T-helper 1 cell (primary cell): ENCODE measurements around the gene SNUPN.
"Not testable (repeated sequence)": the region's sequence is repeated elsewhere in the genome, so short reads cannot be mapped to it uniquely, and the experiment has no call there.

Source experiments
- DNase-seq, 5 donors: peaks; one replicate each; pipeline ENCODE4 v3.0.0-alpha.2; 2012 to 2020

The SNUPN gene

DNA sequence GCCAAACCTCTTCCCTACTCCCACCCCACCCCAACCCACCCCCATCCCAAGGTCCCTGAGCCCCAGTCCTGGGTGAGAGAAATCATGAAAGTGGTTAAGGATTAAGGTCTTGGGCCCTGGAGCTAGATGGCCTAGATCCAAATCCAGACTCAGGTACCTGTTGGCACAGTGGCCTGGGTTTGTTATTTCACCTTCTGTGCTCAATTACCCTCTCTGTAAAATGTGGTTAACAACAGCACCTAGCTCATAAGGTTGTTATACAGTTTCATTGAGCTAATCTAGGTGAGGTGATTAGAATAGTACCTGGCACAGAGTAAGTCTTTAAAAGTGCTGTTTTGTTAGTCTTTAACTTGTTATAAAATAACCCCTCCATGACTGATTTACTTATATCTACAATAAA is 6.4 kb upstream of the SNUPN start:
- no peak for DNase-seq

DNA sequence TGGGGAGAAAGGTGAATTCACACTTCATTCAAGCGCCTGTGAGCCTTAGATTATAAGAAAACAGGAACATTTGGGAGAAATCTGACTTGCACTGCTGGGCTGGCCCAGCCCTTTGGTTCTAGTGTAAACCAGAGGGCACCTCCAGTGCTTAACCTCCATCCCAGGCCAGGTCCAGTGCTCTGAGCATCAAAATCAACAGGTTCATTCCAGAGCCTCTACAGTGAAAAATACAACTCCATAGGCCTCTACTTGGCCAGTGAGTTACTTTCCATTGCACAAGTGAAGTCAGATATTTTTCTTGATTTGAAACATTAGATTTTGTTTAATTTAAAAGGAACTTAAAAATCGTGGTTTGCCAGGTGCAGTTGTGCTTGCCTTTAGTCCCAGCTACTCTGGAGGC is 3.0 kb downstream of the SNUPN start:
- DNase-seq, result no peak

DNA sequence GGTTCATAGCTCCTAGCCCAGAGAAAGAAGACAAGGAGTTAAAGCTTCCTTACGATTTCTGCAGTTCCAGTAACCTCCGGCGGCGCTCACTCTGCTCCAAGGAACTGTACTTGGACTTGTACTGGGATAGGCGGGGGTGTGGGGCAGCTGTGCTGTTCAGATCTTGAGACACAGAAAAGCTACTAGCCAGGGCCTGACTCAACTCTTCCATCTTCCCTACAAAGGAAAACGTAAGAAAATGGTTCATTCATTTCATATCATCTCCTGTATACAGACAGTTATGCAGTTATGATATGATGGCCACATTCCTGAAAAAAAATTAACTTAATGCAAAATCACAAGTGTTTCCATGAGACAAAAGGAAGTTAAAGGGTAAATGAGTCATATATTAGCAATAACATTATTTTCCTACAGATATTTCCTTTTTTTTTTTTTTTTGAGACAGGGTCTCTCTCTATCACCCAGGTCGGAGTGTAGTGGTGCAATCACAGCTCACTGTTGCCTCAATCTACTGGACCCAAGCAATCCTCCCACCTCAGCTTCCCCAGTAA is 4.6 kb downstream of the SNUPN start:
- no peak for DNase-seq

DNA sequence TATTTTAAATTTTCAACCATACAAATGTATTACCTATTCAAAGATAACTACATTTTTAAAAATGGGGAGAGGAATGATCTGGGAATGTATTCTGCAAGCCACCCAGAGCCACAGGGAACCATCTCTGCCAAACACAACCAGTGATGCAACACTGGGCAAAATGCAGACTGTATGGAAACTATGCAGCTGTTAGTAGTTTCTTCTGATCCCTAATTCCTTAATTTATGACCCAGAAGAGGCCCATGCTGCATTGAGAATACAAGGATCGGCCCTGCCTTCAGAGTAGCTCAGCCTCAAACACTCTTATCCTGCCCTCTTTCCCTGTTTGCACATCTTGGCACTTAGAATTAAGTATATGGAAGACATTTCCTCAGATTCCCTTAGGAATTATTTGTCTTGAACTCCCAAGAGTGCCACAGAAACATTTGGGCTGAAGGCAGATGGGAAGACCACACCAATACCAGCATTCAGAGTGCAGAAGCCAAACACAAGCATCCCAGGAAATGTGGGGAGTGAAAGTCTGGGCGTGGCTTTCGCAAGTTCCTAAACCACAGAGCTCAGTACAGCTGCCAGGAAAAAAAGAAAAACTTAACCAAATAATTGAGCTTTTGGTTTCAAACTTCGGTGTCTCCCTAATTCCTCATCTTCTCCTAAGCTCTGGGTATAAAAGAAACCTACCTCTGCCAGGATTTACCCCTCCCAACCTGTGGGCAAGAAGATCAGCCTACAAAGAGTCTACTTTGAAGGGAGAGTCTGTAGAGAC is 5.3 kb downstream of the SNUPN start:
- DNase-seq, result no peak

DNA sequence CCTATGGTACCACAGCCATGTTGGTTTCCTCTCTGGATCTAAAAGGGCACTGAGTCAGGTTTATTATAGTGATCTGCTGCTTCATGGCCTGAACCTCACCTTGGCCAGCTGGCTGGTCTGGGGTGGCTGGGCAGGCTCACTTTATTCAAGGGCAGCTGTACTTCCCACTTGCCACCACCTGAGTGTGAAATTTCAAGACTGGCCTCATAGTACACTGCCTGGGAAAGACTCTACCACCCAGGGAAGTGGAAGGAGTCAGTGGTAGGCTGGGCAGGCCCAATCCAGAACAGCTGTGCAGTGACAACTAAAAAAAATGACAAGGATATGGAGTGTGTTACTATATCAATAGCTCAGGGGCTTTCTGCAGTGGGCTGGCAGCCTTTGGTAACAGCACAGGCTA is 8.8 kb downstream of the SNUPN start:
- DNase-seq, result no peak

DNA sequence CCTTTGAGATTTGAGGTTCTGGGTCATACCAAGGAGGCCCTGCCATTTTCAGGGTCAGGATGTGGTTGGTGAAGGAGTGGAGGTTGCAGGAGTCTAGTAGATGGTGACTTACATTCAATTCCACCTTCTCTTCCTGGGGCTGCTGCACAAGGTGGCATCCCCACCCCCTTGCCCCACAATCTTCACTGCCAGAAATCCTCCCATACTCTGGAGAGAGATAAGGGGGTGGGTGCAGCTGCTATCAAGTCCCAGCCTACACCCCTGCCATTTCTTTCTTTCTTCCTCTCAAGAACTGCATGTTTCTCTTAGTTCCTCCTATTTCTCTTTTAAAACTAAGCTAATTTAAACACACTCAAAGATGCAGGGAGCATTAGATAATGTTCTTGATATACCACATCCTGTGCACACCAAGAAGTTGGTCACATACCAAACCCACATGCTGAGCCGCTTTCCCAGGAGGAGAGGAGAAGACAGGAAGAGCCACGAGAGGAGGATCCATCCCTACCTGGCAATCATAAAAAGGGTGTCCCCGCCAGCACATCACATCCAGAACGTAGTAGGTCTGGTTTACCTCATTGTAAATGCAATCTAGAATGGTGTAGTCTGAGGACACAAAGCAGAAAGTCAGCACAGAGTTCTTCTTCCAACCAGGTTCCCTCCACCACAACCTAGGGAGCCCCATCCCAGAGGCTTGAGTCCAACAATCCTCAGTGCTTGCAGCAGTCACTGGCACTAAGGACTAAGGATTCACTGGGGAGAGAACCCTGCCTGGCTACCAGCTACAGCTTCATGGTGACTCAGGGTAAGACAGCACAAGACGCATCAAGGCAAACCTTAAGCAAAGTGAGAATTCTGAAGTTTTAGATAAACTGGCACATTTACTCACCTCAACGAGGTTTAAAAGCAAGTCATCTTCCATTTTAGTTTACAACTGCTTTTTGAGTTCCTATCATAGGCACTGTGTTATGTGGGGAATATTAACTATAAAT is 18.5 kb downstream of the SNUPN start:
- peak in 1 of 5 donors; percentile 71 for DNase-seq

DNA sequence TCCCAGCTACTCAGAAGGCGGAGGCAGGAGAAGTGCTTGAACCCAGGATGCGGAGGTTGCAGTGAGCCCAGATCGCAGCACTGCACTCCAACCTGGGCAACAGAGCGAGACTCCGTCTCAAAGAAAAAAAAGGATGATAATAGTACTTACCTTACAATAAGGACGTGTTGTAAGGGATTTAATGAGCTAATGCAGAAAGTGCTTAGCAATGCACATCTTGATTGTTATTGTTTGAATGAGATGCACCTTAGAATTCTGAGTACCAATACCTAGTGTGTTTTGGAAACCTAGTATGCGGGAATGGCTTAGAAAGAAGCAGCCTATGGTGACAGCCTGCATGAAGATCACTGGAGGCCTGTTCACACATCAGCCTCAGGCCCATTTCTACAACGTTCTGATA is 19.5 kb downstream of the SNUPN start:
- no peak for DNase-seq

DNA sequence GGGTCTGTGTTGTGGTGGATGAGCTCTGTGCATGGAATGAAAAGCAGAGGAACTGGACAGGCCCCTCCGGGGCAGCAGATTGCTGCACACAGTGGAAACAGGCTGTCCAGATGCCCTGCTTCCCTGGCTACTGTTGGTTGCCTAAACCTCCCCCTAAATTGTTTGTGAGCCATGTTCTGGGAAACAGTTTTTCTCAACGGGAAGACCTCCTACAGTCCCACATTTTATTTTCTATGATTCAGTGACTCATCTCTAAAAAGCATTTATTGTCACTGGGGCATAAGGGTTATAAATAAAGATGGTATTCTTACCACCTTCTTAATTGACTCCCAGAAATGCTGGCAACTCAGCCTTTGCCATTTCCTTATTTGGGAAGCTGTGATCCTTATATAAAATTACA is 26.1 kb downstream of the SNUPN start:
- DNase-seq, result no peak

DNA sequence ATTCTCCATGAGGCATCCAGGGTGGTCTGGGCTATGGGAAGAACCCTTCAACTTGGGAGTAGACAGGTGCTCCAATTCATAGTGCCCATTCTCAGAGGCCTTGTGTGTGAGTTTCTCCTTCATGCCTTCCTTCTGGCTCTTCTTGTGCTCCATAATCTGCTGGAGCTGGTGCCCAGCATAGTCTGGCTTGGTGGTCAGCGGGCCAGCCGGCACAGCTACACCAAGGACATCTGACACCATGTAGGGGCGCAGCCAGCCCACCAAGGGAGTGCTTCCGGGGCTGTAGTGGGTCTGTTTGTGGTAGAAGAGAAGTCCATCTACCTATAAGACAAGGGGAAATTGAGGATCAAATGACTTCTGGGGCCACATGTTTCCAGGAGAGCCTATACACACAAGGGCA is 27.2 kb downstream of the SNUPN start:
- no peak for DNase-seq

DNA sequence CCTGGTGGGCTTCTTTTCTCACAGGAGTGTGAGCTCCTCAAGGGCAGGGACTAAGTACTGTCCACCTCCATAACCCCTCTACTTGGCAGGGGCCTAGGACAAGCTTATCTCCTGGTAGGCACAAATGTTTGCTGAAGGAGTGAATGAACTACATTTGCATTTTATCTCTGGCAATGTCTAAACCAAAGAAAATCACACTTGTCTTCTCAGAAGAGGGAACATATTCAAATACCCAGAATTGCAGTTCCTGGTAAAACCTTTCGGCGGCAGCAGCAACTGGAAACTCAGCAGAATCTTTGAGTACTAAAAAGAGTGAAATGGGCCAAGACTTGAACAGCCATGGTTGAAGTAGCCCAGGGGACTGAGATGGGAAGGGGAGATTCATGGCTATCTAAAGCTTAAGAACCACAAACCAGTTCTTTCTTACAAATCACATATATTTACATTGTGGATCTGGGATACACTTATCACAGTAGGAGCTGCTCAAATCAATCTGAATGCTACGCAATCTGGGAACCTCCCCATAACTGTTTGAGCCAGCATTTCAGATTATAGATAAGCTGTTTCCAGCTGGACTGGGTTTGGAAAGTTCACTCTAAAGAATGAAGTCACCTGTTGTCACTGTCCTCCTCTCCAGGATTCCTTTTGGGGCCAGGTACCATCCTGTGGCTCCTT is 27.7 kb downstream of the SNUPN start:
- DNase-seq, result peak in 1 of 5 donors; percentile 86

DNA sequence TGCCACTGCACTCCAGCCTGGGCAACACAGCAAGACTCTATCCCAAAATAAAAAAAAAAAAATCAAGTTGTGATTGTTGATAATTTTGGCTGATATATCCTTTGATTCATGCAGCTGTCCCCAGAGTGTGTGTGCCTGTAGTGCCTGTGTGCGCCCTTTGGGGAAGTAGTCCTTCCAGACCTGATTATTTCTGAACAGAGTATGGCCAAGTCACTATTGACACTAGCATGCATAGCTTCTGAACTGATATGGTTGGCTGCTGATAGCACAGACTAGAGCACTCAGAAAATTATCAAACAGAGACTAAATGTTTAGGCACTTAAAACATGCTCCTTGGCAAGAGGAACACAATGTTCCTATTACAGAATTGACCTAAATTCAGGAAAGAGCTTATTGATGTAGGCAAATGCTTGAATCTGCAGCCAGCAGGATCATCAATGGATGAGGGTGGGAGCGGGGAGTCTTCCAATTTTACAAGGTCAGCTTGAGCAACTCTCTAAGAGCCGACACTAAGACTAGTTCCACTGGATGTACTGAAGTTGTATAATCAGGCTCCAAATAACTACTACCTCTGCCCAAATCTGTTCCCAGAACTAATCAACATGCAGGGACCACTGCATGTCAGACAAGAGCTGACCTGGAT is 28.7 kb downstream of the SNUPN start:
- no peak for DNase-seq

DNA sequence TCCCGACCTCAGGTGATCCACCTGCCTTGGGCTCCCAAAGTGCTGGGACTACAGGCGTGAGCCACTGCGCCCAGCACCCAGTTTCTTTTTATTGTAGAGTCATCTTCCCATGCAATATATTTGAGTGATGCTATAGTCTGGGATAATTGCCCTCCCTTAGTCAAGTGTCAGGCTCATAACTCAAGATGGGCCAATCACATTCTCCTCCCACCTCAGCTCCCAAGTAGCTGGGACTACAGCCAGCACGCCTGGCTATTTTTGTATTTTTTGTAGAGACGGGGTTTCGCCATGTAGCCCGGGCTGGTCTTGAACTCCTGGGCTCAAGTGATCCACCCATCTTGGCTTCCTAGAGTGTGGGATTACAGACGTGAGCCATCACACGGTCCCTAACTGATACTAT is 31.2 kb downstream of the SNUPN start:
- DNase-seq, result no peak

DNA sequence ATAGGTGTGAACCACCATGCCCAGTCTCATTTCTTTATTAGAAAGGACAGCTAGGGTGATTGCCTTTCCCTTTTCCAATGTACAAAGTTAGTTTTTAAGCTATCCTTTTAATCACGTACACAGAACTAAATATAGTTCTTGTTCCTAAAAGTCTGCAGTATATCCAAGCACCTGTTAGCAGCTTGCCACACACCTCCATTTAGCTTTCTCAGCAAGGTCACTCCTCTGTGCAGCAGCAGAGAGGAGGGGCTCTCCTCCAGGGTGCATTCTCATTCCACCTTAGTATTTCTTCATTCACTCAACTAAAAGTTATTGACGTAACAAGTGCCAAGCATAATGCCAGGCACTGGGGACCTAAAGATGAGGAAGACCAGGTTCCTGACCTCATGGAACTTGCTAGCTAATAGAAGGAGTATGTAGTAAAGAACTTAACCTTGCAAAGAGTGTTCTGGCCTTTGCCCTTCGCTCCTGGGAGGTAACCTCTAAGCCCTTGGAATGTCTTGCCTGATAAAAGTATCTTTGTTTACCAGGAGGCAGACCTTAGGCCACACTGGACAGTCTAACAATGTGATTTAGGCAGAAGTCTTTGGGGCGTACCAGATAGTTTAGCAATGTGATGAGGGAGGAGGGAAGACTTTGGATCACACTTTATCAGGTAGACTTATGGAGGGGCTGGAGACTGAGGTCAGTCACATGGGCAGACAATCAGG is 33.7 kb downstream of the SNUPN start:
- no peak for DNase-seq

DNA sequence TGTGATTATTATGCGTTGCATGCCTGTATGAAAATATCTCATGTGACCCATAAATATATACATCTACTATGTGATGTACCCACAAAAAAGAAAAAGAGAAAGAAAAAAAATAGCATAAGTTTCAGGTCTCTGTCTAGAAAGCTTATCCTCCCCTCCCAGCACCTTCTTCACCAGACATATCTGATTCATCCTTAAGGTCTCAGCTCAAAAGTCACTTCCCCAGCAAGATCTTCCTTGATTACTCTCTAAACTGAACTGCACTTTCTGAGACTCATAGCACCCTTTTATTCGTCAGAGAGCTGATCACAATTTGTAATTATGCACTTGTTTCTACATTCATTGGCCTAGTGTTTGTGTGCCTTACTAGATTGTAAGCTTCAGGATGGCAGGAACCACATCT is 35.3 kb downstream of the SNUPN start:
- DNase-seq, result no peak

DNA sequence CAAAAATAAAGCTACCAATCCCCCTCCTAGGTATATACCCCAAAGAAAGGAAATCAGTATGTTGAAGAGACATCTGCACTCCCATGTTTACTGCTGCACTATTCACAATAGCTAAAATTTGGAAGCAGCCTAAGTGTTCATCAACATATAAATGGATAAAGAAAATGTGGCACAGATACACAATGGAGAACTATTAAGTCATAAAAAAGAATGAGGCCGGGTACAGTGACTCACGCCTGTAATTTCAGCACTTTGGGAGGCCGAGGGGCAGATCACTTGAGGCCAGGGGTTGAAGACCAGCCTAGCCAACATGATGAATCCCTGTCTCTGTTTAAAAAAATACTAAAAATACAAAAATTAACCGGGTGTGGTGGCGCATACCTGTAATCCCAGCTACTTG is 36.5 kb downstream of the SNUPN start:
- DNase-seq, result no peak

DNA sequence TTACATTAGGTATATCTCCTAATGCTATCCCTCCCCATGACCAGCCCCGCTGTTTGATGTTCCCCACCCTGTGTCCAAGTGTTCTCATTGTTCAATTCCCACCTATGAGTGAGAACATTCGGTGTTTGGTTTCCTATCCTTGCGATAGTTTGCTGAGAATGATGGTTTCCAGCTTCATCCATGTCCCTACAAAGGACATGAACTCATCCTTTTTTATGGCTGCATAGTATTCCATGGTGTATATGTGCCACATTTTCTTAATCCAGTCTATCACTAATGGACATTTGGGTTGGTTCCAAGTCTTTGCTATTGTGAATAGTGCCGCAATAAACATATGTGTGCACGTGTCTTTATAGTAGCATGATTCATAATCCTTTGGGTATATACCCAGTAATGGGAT is 39.1 kb downstream of the SNUPN start:
- not testable (repeated sequence) for DNase-seq

DNA sequence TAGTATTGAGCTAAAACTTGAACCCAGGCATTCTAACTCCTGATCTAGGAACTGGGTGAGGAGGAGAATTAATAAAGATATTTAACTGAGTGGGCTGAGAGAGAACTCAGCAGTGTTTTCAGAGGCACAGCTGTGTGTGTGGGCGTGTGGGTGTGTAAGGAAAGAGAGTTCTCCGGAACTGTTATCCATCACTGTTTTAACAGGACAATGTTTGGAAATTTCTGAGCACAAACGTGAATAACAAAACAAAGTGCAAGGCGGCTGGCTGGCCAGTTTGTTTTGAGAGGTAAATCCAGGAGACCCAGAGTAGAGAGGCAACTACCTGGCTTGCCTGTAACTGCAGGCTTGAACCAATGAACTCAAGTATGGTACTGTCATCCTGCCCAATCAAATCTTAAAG is 41.4 kb downstream of the SNUPN start:
- DNase-seq, result no peak

DNA sequence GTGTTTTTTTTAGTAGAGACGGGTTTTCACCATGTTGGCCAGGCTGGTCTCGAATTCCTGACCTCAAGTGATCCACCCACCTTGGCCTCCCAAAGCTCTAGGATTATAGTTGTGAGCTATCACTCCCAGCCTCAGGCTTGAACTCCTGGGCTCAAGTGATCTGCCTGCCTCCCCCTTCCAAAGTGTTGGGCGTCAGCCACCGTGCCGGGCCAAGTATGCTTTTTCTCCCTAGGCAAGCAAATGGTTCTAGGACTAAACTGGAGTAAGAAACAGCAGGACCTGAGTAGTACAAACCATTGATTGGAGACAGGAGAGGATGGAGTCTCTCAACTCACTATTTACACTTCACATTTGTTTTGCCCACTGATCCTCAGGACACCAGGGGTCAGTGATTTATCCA is 41.8 kb downstream of the SNUPN start:
- DNase-seq, result no peak

DNA sequence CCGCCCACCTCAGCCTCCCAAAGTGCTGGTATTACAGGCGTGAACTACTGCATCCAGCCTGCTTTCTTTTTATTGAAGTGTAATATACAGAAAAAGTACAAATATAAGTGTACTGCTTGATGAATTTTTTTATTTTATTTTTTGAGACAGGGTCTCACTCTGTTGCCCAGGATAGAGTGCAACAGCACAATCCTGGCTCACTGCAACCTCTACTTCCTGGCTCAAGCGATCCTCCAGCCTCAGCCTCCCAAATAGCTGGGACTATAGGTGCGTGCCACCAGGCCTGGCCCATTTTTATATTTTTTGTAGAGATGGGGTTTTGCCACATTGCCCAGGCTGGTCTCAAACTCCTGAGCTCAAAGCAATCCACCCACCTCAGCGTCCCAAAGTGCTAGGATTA is 42.6 kb downstream of the SNUPN start:
- not testable (repeated sequence) for DNase-seq

DNA sequence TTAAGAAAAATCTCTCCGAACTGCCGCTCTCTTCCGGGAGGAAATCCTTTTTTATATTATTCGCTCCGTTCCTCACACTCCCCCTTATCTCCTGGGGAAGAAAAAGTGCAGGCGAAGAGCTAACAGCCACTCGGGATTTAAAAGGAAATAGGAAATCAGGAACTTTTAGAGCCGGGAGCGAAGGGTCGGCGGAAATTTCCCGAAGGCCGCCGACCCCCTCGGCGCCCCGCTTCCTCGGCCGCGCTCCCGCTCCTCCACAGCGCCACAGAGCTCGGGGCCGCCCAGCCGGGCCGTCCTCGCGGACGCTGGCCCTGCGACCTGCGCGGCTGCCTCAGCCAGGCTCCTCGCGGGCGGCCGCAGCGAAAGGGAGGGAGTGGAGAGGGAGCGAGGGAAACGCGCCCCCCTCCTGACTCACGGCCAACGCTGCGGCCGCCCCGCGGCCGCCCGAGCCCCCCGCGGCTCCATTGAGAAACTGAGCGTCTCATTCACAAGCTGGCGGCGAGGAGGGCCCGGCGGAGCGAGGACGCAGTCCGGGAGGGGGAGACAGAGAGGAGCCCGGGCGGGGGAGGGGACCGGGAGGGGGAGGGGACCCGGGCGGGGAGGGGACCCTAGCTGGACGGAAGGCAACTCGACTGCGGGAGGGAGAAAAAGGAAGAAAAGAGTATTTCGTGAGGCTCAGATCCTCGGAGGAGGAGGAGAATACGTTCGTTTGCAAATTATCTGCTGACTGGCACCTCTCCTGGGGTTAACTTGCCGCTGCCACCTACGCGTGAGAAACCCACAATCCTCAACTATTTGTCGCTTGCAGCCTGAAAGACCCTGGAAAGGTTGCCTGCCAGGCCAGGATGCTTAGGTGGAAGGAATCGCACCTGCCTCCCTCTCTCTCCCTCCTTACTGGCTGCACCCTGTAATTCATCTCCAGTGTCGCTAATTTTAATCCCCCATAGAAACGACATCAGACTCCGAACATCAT is 46.3 kb downstream of the SNUPN start, which contains the start of gene PTPN9:
TSS of gene PTPN9 (minus strand) at position 368 of the 973 bp plus-strand sequence. CDS start 539 bp downstream, outside the sequence.
- DNase-seq, result peak; percentile 47 to 72 (median 63)
